ENCODE measurements around the gene CTBP1.

DNA sequence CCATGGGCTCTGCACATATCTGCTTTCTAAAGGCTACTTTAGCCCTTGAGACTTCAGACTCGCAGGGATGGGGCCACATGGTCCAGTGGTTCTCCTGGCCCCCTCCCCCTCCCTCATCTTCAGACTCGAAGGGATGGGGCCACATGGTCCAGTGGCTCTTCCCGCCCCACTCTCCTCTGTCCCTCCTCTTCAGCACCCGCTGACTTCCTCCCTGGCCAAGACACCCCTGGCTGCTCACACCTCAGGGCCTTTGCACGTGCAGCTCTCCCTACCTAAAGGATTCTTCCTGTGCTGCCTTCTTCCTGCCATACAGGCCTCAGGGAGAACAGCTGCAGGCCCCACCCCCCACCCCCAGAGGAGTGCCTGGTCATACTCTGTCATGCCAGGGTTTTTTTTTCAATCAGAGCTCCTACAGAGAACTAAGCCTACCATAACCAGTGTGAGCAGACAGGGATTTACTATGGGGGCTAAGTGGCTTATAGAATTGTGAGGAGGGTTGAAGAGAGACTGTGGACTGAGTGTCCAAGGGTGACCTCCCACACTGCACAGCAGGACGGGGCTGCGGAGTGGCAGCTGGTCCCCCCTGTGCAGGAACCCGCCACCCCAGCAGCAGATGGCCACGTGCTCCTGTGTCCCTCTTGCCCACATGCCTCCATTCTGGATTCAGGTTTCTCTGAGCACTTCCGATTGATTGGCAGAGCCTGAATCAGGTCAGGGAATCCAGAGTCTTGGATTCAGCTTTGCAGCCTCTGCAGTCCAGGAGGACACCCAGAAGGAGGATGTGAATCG, 70.4 kb downstream of the CTBP1 start:
- TF ChIP-seq, protein P1, sequence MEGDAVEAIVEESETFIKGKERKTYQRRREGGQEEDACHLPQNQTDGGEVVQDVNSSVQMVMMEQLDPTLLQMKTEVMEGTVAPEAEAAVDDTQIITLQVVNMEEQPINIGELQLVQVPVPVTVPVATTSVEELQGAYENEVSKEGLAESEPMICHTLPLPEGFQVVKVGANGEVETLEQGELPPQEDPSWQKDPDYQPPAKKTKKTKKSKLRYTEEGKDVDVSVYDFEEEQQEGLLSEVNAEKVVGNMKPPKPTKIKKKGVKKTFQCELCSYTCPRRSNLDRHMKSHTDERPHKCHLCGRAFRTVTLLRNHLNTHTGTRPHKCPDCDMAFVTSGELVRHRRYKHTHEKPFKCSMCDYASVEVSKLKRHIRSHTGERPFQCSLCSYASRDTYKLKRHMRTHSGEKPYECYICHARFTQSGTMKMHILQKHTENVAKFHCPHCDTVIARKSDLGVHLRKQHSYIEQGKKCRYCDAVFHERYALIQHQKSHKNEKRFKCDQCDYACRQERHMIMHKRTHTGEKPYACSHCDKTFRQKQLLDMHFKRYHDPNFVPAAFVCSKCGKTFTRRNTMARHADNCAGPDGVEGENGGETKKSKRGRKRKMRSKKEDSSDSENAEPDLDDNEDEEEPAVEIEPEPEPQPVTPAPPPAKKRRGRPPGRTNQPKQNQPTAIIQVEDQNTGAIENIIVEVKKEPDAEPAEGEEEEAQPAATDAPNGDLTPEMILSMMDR (conservative IDR thresholded peaks at IDR 0.05; ENCODE audit: low read depth, low read length) = no peak
- no peak for TF ChIP-seq EZH2 (IDR thresholded peaks at IDR 0.05; ENCODE audit: borderline replicate concordance, low read depth, low read length, poor library complexity, severe bottlenecking)

Data from A673 (cell line).